HT1080 (cell line): Measurements from ENCODE around the gene HOXB13. TPM values are rescaled to one million over a fixed set of nuclear protein-coding genes. Genes with fewer than 3 reads are reported as not detected.

Experiments
- DNase-seq: peaks from one replicate; pipeline ENCODE4 v3.0.0-alpha.2; 2015; ENCODE audit warnings: low read depth
- total RNA-seq: library from RNA; depleted of rRNA; stranded (reverse); fragments of >200 nt; shearing (Covaris generic); gene quantifications from 2 replicates; pipeline ENCODE4 v1.2.3, GENCODE V29; 2014

HOXB13 gene
- total RNA-seq, 1 experiment from 2014 or later, result 0.11 TPM

DNA sequence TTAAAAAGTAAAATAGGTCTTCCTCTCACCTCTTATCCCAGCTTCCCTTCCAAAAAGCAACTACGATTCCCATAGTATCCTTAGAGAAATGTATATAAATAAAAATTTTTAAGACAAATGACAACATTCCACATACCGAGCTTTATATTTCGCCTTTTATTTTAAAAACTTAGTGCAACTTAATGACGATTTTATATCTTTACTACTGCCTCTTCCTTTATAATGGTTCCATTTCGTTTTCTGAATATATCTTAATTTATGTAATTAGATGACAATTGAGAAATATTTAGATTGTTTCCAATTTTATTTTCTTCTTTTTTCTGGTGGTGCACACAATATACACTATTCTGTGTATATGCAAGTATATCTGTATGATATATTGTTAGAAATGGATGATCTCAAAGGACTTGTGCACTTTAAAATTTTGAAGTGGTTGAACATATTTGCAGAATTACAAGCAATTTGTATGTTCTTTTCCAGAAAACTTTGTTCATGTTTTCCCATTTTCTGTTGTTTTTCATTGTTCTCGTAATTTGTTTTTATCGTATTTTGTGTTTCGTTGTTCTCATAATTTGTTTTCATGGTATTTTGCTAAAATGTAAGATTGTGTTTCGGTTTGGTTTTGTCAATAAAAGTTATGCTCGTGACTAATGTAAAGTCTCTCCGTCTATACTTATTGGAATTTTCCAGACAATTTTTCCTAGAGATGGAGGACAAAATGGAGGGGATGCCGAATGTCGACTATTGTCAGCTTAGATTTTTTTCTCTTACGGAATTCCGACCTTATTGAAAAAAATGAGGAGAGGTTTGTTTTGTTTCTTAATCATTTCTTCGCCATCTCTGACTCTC lies 20.4 kb upstream of the HOXB13 start:
- no peak for DNase-seq

DNA sequence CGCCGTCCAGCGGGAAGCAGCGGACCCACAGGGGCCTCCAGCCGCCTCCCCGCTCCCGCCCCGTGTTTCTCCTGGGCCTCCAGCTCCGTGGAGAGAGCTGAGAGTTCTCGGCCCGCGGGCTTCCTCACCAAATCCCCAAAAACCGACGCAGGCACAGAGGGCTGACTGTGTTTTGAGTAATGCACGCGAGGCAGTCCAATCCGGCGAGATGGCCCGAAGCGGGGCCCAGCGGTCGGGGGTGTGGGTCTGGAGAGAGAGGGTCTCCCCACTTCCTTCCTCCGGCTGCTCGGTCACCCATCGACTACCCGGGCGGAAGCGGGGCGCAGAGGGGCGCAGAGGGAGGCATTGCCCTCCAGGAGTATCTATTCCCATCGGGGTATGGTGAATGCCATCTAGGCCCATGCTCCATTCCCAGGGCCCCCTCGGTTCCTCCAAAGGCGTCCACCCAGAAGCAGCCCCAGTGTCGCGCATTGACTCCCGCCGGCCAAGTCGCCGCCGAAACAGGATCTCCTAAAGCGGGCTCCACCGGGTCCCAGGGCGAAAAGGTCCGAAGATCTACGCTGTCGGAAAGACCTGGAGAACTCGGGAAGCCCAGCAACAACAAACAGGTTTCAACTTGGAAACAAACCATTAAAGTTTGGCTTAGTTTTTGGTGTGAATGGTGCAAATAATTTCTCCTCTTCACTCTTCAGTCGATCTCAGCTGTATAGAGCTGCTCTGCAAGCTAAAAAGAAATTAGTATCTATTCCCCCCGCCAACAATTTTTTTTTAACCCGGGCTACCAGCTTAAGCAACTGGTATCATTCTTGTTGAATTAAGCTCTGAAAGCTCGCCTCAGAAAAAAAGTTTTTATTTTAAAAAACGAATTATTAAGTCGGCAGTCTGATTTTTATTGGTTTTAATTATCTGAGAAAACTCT lies 19.2 kb upstream of the HOXB13 start:
- DNase-seq, result no peak

DNA sequence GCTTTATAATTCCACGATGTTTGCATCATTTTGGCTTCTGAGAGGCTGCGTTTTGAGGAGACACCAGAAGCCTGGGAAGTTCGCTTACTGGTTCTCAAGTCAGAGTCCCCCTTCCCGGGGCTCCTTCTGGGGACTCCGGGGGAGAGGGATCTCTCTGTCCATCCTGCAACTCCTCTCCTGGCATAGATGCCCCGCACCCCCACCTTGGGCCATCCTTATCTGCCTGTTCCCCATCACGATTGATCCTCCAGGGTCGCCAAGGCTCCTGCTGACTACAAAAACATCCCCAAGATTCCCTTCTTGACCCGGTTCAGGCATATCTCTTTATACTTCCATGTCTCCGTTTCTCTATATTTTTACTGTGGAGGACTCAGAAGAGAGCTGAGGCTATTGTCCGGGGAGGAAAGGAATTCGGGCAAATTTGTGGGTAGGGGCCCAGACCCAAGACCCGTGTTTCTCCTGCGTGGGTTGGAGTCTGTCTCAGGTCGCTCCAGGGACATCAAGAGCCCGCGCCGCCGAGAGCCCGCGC lies 18.4 kb upstream of the HOXB13 start:
- no peak for DNase-seq

DNA sequence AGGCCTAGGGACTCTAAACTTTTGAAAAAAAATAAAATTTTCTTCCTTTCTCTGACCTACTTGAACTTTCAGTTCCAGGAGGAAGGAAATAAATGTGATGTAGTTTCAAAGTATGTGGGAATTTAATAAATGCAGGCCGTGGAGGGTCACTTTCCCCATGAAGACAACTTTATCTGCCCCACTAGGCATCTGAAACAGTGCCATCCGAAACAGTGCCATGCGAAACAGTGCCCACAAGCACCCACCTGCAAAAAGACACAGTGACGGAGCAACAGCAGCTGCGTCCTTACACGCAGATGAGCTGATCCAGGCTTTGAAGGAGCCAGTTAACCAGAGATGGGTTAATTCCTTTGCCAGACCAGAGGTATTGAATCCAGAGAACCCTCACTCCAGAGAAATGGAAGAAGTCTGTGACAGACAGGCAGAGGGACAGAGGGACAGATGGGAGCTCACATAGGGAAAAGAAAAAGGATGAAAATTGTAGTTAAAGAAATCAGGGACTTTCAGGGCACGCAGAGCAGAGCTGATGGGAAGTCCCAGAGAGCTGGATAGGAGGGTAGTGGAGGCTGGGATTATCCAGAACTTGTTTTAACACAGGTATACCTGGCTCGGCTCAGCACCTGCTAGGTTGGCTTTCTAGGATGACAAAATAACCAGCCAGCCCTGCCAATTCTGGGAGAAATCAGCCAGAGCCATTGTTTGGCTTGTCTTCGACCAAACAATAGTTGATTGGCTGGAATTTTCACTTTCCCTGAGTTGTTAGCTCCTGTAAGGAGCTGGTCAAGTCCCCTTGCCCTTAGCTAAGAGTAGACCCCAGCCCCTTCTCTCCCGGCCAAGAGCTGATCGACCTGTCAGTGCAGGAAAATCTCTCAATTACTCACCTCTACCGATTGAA lies 17.1 kb upstream of the HOXB13 start:
- no peak for DNase-seq

DNA sequence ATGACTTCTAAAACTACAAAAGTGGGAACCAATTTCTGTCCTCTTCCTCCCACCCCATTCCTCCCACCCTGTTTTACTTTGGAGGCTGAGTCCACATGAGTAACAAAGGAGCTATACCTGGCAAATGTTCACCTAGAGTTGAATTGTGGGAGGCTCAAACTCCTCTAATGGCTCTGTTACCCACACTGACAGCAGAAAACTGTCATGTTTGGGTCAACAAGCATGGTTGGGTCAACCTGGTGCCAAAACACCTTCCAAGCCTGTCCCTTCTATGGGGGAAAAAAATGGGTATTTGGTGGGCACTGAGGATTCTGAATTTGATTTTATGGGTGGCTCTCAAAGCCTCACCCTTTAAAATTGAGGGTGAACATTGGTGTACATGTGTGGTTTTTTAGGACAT lies 12.0 kb upstream of the HOXB13 start:
- no peak for DNase-seq

DNA sequence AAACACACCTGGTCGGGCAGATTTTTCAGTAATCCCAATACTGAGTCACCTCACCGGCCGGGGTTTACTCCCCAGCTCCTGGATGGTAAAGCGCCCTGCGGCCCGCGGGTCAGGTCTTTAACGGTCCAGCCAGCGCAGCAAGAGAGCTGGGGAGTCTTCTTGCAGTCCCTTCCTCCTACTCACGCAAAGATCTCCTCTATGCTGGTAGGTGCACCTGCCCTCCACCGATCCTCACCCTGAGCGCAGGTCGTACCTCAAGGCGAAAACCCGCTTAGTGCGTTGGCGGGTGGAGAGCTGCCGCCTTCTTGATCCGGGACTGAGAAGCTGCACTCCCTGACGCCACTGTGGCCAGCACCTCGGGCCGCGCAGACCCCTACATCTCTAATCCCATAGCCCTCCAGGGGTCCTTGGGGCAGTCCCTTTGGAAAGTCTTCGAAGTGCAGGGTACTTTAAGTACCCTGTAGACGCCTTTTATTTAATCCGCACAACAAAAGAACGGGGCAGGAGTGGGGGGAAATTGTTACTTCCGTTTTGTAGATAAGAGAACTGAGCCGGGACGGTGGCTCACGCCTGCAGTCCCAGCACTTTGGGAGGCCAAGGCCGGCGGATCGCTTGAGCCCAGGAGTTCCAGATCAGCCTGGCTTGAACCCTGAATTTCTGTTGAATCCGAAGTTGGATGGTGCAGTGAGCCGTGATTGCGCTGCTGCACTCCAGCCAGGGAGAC lies 10.4 kb upstream of the HOXB13 start:
- no peak for DNase-seq

- no peak for DNase-seq
Measured at GRCh38 chr17:48738424-48738802, 9.9 kb upstream of the HOXB13 start.

DNA sequence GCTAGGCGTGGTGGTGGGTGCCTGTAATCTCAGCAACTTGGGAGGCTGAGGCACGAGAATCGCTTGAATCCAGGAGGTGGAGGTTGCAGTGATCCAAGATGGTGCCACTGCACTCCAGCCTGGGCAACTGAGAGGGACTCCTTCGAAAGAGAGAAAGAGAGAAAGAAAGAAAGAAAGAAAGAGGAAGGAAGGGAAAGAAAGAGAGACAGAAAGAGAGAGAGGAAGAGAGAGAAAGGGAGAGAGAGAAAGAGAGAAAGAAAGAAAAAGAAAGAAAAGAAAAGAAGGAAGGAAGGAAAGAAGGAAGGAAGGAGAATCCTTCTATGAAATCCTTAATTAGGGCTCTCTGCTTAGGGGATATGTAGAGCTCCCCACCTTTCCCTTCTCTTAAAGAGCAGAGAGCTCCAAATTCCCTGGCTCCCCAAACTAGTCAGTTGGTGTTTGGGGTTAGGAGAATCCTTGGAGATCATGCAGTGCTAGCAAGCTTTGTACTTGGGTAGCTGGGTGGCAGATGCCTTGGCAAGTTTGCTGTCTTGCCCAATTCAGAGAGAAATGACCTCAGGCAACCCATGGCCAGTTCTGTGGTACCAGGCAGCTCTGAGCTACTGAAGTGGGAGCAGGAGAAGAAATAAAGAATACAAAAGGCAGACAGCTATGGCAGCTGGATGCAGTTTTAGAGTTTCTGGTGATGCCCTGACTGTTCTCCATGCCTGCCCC lies 8.9 kb upstream of the HOXB13 start:
- DNase-seq, result no peak

GRCh38 chr17:48735062-48735351 lies 6.5 kb upstream of the HOXB13 start:
- no peak for DNase-seq

DNA sequence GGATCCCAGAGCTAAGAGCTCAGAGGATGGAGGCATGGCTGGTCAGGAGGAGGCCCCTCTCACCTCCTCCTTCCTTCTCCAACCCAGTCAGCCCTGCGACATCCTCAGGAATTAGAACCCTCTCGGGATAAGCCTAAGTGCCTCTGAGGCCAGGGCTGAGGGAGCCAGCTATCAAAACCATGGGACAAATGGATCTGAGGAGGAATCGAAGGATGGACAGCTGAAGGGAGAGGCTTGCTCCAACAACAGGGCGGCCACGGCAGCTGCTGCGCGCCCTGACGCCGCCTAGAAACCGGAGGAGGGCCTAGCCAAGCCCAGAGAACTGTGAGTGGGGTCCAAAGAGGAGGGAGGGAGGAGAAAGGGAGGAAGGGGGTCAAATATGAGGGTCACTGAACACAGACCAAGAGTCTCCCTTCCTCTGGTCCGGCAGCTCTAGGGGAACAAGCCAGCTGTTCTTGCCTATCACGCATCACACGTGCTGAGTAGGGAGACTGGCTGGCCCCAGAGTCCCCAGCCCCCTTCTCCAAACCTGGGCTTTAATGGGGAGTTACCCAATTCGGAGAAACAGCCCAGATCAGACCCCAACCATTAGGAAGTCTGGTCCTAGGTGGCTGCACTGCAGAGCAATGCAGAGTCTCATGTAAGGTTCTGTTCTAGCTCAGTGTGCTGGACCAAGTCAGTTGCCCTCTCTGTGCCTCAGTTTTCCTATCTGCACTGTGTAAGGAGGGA lies 5.9 kb upstream of the HOXB13 start:
- no peak for DNase-seq

GRCh38 chr17:48733632-48734328 lies 5.2 kb upstream of the HOXB13 start:
- DNase-seq, result no peak

DNA sequence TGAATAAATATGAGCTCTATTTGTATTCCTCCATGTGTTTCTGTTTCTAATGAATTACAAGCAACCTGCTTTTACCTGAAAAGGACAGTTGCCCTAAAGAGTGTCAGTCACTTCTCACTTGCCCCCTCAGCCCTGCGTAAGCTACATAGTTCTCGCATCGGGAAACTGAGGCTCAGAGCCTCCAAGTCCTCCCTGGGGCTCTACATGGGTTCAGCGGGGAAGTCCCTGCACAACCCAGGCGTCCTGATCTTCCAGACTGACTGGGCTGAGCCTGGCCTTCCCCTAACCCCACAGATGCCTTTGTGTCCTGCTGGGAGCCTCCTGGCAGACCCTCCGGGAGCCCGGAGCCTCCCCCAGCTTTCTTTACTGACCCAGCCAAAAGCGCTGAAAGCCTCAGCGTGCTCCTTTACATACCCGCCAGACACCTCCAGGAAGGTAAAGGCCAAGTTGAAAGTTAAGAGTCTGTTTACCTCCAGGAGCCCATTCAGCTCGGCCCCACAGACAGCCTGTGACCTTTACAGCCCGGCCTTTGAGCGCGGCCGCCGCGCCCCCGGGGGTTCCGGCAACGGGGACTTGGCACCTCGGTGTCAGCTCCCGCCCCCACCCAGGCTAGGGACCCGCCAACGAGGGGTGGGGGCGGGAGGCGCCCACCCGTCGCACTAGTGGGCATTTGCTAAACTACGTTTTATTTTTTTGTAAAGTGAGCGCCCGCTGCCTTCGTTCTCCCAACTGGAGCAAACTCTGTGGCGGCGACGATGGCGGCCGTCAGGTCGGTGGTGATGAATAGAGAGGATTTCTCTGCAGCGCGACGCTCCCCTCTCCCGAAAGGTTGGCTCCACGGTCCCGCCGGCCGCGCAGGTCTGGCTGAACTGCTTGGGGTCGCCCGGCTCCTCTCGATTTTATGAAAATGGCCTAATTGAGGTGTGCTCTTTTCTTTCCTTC lies 4.4 kb upstream of the HOXB13 start:
- DNase-seq, result no peak

DNA sequence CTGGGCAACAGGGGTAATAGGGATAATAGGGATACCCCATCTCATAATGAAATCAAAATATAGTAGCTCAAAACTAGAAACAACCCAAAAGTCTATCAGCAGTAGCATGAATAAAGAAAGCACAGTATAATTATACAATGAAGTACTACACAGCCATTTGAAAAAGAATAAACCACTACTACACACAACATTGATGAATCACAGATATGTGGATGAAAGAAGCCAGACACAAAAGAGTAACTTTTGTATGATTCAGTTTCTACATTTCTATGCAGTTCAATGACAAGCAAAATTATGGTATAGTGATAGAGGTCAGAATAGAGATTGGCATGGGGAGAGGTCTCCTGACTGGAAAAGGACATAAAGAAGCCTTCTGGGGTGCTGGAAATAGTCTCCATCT lies 2.8 kb upstream of the HOXB13 start:
- no peak for DNase-seq

DNA sequence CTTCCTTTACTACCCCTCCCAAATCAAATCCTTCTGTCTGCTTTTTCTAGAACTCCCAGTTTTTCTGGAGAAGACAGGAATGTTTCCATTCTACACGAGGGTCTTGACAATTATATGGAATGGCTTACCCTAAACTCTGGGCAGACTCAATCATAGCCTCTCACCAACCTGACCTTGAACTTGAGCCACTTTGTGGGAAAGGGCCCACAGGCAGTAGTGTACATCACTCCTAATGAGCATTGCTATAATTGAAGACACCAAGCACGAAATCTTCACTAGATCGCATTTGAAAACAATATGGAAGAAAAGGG lies 1.6 kb upstream of the HOXB13 start:
- DNase-seq, result no peak

GRCh38 chr17:48729335-48730239 lies 1.0 kb upstream of the HOXB13 start:
- DNase-seq, result no peak

DNA sequence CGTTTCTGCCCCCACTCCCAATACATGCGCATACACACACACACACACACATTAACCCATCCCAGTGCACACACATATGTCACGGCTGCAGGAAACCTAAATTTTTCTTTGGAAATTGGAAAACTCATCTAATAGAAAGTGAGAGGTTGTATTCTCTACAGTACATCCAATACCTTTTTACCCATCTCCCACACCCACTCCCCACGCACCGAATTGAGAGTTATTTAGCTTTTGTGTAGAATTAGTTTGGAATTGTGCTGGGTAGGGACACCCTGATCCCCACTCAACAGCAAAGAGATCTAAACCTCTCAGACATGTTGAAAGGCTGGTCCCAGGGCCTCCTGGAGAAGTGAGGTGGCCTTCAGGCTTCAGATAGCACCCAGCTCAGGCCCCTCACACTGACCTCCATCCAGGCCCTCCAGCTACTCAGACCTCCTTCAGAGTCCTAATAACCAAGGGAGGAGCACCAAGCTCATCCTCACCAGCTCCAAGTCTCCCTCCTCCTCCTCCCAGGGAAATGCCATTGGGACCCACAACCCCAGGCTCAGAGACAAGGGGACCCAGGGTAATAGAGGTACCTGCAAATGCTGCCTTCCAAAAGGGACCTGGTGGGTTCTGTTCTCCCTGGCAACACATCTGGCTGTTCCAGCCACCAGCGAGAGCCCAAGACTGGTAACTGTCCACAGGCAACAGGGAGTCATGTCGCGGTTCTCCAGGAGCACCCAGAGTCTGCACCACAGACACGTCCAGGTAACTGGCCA lies 955 bp downstream of the HOXB13 start:
- no peak for DNase-seq
